Activated CD4-positive, alpha-beta T cell treated with anti-CD3 and anti-CD28 coated beads for 36 hours (primary cell): ENCODE data around the gene DLL1. TPM values are rescaled to one million over a fixed set of nuclear protein-coding genes. Genes with fewer than 3 reads are reported as not detected.
A peak's percentile ranks its signal among the peaks of the same experiment; 100 is the strongest.
"Not testable (repeated sequence)": the region's sequence is repeated elsewhere in the genome, so short reads cannot be mapped to it uniquely, and the experiment has no call there.

Experiments
- ATAC-seq: fragments of 200-7000 bp; cut with Tn5 transposase; one replicate; pipeline ENCODE4 v1.10.0; 2021; ENCODE audit warnings: mild to moderate bottlenecking, moderate library complexity
- CTCF ChIA-PET: fragments of 350-600 bp; sonication (Branson Sonifier 250); formaldehyde crosslinking; loops from one replicate; lab custom pipeline; 2021; ENCODE audit warnings: antibody characterized with exemption; lab: Charles Lee
- POLR2A ChIA-PET: fragments of 350-600 bp; sonication (Branson Sonifier 250); formaldehyde crosslinking; loops from one replicate; lab custom pipeline; 2021; ENCODE audit warnings: antibody characterized with exemption, inconsistent platforms; lab: Charles Lee
- DNase-seq: peaks from one replicate; pipeline ENCODE4 v3.0.0-alpha.2; 2020
- H3K27ac Mint-ChIP-seq: one replicate; pipeline ENCODE4 v1.8.0; 2021; ENCODE audit warnings: mixed read lengths
- H3K27me3 Mint-ChIP-seq: one replicate; pipeline ENCODE4 v1.8.0; 2021; ENCODE audit warnings: mixed read lengths
- H3K36me3 Mint-ChIP-seq: one replicate; pipeline ENCODE4 v1.8.0; 2021; ENCODE audit warnings: low read depth, mixed read lengths
- H3K4me1 Mint-ChIP-seq: one replicate; pipeline ENCODE4 v1.8.0; 2021; ENCODE audit warnings: mixed read lengths
- H3K4me3 Mint-ChIP-seq: one replicate; pipeline ENCODE4 v1.8.0; 2021; ENCODE audit warnings: mild to moderate bottlenecking, moderate library complexity, mixed read lengths
- H3K9me3 Mint-ChIP-seq: one replicate; pipeline ENCODE4 v1.8.0; 2021; ENCODE audit warnings: low read depth, mixed read lengths
- intact Hi-C, 2 experiments: fragments of 100-400 bp; cut with DNase I in 1 of 2; cut with micrococcal nuclease in 1 of 2; formaldehyde crosslinking; loops; one replicate each; pipeline versions ENCODE4 v1.14.2 to v1.15.1; 2022 to 2024; cut with DNase I, micrococcal nuclease
- total RNA-seq, 2 experiments: library from RNA; stranded (reverse); gene quantifications; one replicate each; pipeline ENCODE4 v1.2.3, GENCODE V29; 2021

Gene DLL1
- total RNA-seq, result under 1 TPM; 0.54 to 0.91 TPM

GRCh38 chr6:170290296-170291128 lies at the start of gene DLL1:
TSS of gene DLL1 (minus strand) at chr6:170291078. CDS start at chr6:170290139, 939 bp downstream.
- peak within 1 kb of the TSS; percentile 24 for H3K27ac Mint-ChIP-seq
- ChIA-PET CTCF (interaction anchor here (1.0 to 1.7 kb wide), 2 partner anchors 17 to 458 kb away, joined by 3 to 5 read pairs; no protein-coding TSS in a partner anchor), POLR2A (no interaction called here)
- H3K27me3 Mint-ChIP-seq, result peaks cover 55% of the 10 kb centered on the region
- ATAC-seq (peak; percentile 11), DNase-seq (peak; percentile 59)
- peaks cover 40% of the 10 kb centered on the region for H3K4me1 Mint-ChIP-seq
- H3K36me3 Mint-ChIP-seq, result no peaks in the 10 kb centered on the region
- no peaks in the 10 kb centered on the region for H3K9me3 Mint-ChIP-seq
- intact Hi-C loops, result loop anchor here (2.0 to 5.0 kb wide), 7 partner anchors 16 to 498 kb away; partner anchors contain the start of gene FAM120B (in 1 of the 2)
- peak within 1 kb of the TSS; percentile 77 for H3K4me3 Mint-ChIP-seq

DNA sequence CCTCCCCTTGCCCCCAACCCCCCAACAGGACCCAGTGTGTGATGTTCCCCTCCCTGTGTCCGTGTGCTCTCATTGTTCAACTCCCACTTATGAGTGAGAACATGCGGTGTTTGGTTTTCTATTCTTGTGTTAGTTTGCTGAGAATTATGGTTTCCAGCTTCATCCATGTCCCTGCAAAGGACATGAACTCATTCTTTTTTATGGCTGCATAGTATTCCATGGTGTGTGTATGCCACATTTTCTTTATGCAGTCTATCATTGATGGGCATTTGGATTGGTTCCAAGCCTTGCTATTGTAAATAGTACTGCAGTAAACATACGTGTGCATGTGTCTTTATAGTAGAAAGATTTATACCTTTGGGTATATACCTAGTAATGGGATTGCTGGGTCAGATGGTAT lies 44.3 kb upstream of the DLL1 start:
- H3K4me1 Mint-ChIP-seq, result peaks cover 39% of the 10 kb centered on the region
- H3K4me3 Mint-ChIP-seq, H3K27me3 Mint-ChIP-seq, POLR2A ChIA-PET, DNase-seq, H3K9me3 Mint-ChIP-seq, intact Hi-C loops, H3K27ac Mint-ChIP-seq, ATAC-seq: not testable (repeated sequence)
- CTCF ChIA-PET, result interaction anchor here (0.6 to 1.0 kb wide), 2 partner anchors 12 to 66 kb away, joined by 4 to 5 read pairs; no protein-coding TSS in a partner anchor
- peaks cover 51% of the 10 kb centered on the region for H3K36me3 Mint-ChIP-seq

- Mint-ChIP-seq H3K4me3 (no peak overlapping the region), H3K27ac (peak overlapping the region; percentile 11), H3K27me3 (no peaks in the 10 kb centered on the region), H3K4me1 (peaks cover 15% of the 10 kb centered on the region), H3K36me3 (peaks cover 55% of the 10 kb centered on the region), H3K9me3 (no peaks in the 10 kb centered on the region)
- intact Hi-C loops, result no loop called here
- CTCF ChIA-PET, result interaction anchor here (0.9 kb wide), 1 partner anchor 12 kb away, joined by 3 read pairs; no protein-coding TSS in a partner anchor
- POLR2A ChIA-PET, result no interaction called here
- ATAC-seq (no peak), DNase-seq (no peak)
Observed at GRCh38 chr6:170329321-170329720, 38.4 kb upstream of the DLL1 start.

DNA sequence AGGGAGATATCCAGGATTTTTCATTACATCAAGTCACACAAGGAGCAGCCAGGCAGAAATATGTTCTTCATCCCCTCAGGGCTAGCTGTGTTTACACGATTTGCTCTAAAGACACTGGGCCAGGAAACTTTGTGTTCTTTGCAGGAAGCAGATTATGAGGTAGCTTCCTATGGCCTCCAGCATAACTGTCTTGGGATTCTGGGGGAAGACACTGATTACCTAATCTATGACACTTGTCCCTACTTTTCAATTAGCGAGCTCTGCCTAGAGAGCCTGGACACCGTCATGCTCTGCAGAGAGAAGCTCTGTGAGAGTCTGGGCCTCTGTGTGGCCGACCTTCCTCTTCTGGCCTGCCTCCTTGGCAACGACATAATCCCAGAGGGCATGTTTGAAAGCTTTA lies 26.8 kb upstream of the DLL1 start:
- Mint-ChIP-seq H3K4me3 (no peak overlapping the region), H3K27ac (no peak overlapping the region), H3K9me3 (no peaks in the 10 kb centered on the region), H3K4me1 (peaks cover 29% of the 10 kb centered on the region), H3K27me3 (no peaks in the 10 kb centered on the region), H3K36me3 (peaks cover 27% of the 10 kb centered on the region)
- intact Hi-C loops, result no loop called here
- POLR2A ChIA-PET, result no interaction called here
- CTCF ChIA-PET, result interaction anchor here (0.7 to 1.1 kb wide), 2 partner anchors 11 to 452 kb away, joined by 3 read pairs; no protein-coding TSS in a partner anchor
- DNase-seq, result no peak
- no peak for ATAC-seq

- peaks cover 33% of the 10 kb centered on the region for H3K4me1 Mint-ChIP-seq
- H3K27me3 Mint-ChIP-seq, result no peaks in the 10 kb centered on the region
- H3K4me3 Mint-ChIP-seq, result no peak overlapping the region
- no peak overlapping the region for H3K27ac Mint-ChIP-seq
- CTCF ChIA-PET, result interaction anchor here (1.1 kb wide), 1 partner anchor 12 kb away, joined by 3 read pairs; no protein-coding TSS in a partner anchor
- no peak for ATAC-seq
- POLR2A ChIA-PET, result no interaction called here
- DNase-seq, result no peak
- H3K9me3 Mint-ChIP-seq, result no peaks in the 10 kb centered on the region
- intact Hi-C loops, result no loop called here
- peaks cover 23% of the 10 kb centered on the region for H3K36me3 Mint-ChIP-seq
Observed at GRCh38 chr6:170317076-170317475, 26.2 kb upstream of the DLL1 start.

DNA sequence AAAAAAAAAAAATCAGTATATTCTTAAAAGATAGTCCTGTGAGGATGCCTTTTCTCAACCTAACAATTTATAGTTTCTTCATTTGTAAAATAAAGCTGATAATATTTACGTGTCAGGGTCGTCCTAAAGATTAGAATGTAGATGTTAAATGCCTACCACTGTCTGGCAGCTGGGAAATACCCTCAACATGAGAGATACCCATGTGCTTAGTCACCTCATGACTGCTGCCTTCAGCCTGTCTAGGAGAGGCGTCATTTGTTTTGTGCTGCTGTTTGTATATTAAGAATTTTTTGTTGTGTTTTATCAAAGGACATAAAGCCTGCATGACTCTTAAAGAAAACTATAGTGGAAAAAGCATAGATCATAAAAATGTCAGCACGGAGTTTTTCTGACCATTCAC lies 25.2 kb upstream of the DLL1 start:
- Mint-ChIP-seq H3K9me3 (no peaks in the 10 kb centered on the region), H3K36me3 (peaks cover 22% of the 10 kb centered on the region), H3K27me3 (no peaks in the 10 kb centered on the region), H3K27ac (no peak overlapping the region), H3K4me3 (no peak overlapping the region), H3K4me1 (peaks cover 40% of the 10 kb centered on the region)
- CTCF ChIA-PET, result interaction anchor here (0.9 kb wide), 1 partner anchor 60 kb away, joined by 3 read pairs; no protein-coding TSS in a partner anchor
- intact Hi-C loops, result no loop called here
- DNase-seq, result peak; percentile 25
- POLR2A ChIA-PET, result no interaction called here
- ATAC-seq, result peak; percentile 92

DNA sequence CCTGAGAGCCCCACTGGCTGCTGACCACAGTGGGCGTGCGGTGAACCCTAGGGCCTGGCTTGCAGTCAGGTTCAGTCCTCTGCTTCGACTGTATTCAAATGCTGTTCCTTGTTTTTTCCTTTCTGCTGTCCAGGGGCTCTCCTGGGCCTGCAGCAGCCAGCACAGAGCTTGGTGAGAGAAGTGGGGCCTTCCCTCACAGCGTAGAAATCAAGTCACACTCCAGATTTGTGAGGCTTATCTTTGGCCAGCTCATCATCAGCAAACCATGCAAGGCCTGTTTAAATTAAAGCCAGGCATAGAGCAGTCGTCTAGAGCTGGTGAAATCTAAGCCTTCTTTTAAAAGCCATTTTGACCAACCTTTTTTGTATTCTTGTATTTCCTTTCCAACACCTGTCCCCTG lies 24.1 kb upstream of the DLL1 start:
- Mint-ChIP-seq H3K36me3 (peaks cover 20% of the 10 kb centered on the region), H3K4me1 (peaks cover 49% of the 10 kb centered on the region), H3K27ac (no peak overlapping the region), H3K27me3 (no peaks in the 10 kb centered on the region), H3K4me3 (no peak overlapping the region), H3K9me3 (no peaks in the 10 kb centered on the region)
- ATAC-seq, result no peak
- DNase-seq, result no peak
- CTCF ChIA-PET, result no interaction called here
- intact Hi-C loops, result no loop called here
- POLR2A ChIA-PET, result no interaction called here

DNA sequence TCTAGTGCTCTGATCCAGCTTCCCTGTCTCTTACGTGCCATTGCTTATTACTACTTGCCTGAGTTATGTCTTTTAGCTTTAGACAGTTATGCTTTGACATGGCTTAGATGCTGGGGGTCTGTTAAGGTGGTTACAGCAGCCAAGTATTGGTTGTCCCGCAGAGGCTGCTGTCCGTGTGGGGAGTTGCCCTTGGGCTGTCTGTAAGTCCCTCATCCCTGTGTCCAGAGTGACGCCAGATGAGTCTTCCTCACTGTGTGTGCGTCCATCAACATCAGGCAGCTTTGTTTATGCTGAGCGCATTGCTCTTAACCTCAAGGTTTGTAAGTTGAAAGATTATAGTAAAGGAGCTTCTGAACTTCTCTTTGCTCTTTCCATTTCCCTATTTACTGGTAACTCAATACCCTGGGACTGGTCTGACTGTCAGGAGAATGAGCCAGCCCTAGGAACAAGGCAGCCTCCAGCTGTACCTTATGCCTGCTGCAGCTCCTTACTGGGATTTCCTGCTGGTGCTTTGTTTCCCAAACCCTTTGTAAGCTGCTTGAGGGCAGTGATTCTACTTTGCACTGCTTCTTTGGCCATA lies 22.9 kb upstream of the DLL1 start:
- CTCF ChIA-PET, result no interaction called here
- Mint-ChIP-seq H3K36me3 (peaks cover 15% of the 10 kb centered on the region), H3K4me3 (no peak overlapping the region), H3K27ac (no peak overlapping the region), H3K27me3 (no peaks in the 10 kb centered on the region), H3K4me1 (peaks cover 53% of the 10 kb centered on the region), H3K9me3 (no peaks in the 10 kb centered on the region)
- no peak for DNase-seq
- intact Hi-C loops, result no loop called here
- POLR2A ChIA-PET, result no interaction called here
- ATAC-seq, result no peak

DNA sequence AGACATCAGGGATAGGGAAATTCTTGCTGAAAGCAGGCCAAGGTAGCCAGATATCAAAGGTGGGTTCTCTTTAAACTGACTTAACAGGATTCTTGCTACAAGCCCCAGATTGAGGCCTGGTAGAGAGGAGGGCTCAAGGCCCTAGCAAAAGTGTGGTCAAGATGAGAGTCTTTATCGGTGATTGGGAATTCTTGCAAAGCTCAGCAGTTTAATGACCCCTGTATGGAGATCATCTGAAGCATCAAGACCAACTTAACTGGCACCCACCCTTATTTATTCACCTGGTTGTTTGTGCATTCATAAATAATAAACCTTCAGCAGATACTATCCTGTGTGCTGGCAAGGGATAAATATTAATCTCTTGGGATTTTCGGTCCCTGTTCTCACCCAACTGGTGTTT lies 22.0 kb upstream of the DLL1 start:
- Mint-ChIP-seq H3K4me3 (no peak overlapping the region), H3K36me3 (peaks cover 21% of the 10 kb centered on the region), H3K27me3 (no peaks in the 10 kb centered on the region), H3K9me3 (no peaks in the 10 kb centered on the region), H3K4me1 (peaks cover 62% of the 10 kb centered on the region), H3K27ac (no peak overlapping the region)
- intact Hi-C loops, result no loop called here
- ChIA-PET POLR2A (no interaction called here), CTCF (no interaction called here)
- DNase-seq, result no peak
- ATAC-seq, result no peak

- no peaks in the 10 kb centered on the region for H3K9me3 Mint-ChIP-seq
- H3K27me3 Mint-ChIP-seq, result no peaks in the 10 kb centered on the region
- H3K27ac Mint-ChIP-seq, result no peak overlapping the region
- no peak overlapping the region for H3K4me3 Mint-ChIP-seq
- H3K36me3 Mint-ChIP-seq, result peaks cover 18% of the 10 kb centered on the region
- ChIA-PET POLR2A (no interaction called here), CTCF (interaction anchor here (1.2 kb wide), 1 partner anchor 19 kb away, joined by 3 read pairs; no protein-coding TSS in a partner anchor)
- no peak for DNase-seq
- ATAC-seq, result no peak
- intact Hi-C loops, result no loop called here
- H3K4me1 Mint-ChIP-seq, result peaks cover 68% of the 10 kb centered on the region
Observed at GRCh38 chr6:170311696-170312095, 20.8 kb upstream of the DLL1 start.

- no peak overlapping the region for H3K27ac Mint-ChIP-seq
- ATAC-seq (no peak), DNase-seq (no peak)
- intact Hi-C loops, result loop anchor here (5.0 to 10.0 kb wide), 2 partner anchors 246 to 586 kb away; partner anchors contain the start of genes PHF10 (in 1 of the 2), PSMB1 (in 1 of the 2) and TBP (in 1 of the 2)
- peaks cover 16% of the 10 kb centered on the region for H3K36me3 Mint-ChIP-seq
- ChIA-PET CTCF (interaction anchor here (1.1 kb wide), 1 partner anchor 16 kb away, joined by 5 read pairs; no protein-coding TSS in a partner anchor), POLR2A (no interaction called here)
- peaks cover 54% of the 10 kb centered on the region for H3K4me1 Mint-ChIP-seq
- H3K4me3 Mint-ChIP-seq, result peak overlapping the region; percentile 9
- no peaks in the 10 kb centered on the region for H3K9me3 Mint-ChIP-seq
- H3K27me3 Mint-ChIP-seq, result peaks cover 4% of the 10 kb centered on the region
Observed at GRCh38 chr6:170308761-170309160, 17.9 kb upstream of the DLL1 start.
